DMS79 treated with DMSO at 0.1 percent for 48 hours (cell line): Measurements from ENCODE around the gene RND1.
"Not testable (repeated sequence)": the region's sequence is repeated elsewhere in the genome, so short reads cannot be mapped to it uniquely, and the experiment has no call there.

ENCODE experiments used
- DNase-seq: peaks from one replicate; lab custom pipeline; 2025; lab: John Stamatoyannopoulos, UW

RND1 gene

GRCh38 chr12:48865281-48866051, at the start of gene RND1:
RND1 (minus strand) TSS chr12:48865870; CDS start chr12:48865767, 103 bp downstream.
- peak; percentile 96 for DNase-seq

GRCh38 chr12:48910196-48910595, 44.5 kb upstream of the RND1 start:
- no peak for DNase-seq

DNA sequence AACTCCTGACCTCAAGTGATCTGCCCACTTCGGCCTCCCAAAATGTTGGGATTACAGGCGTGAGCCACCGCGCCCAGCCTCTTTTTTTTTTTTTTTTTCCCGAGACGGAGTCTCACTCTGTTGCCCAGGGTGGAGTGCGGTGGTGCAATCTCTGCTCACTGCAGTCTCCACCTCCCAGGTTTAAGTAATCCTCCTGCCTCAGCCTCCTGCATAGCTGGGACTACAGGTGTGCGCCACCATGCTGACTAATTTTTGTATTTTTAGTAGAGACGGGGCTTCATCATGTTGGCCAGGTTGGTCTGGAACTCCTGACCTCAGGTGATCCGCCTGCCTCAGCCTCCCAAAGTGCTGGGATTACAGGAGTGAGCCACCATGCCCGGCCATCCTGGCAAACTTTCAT, 44.0 kb upstream of the RND1 start:
- not testable (repeated sequence) for DNase-seq

DNA sequence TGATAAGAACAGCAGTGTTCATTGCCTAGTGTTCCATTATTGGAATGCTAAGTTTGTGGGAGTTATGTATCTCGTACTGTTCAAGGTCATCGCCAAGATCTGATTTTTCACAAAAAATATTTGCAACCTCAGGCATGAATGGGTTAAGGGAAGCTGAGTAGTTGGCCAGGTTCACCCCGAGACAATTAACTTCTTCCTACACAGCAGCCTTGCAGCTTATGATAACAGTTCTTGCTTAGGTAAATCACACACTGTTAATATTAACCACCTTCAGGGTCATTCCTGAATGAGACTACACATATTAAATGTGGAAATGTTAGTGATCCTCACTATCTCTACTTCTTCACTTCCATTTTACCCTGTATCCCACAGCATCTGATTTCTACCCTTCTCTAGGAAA, 41.6 kb upstream of the RND1 start:
- no peak for DNase-seq

DNA sequence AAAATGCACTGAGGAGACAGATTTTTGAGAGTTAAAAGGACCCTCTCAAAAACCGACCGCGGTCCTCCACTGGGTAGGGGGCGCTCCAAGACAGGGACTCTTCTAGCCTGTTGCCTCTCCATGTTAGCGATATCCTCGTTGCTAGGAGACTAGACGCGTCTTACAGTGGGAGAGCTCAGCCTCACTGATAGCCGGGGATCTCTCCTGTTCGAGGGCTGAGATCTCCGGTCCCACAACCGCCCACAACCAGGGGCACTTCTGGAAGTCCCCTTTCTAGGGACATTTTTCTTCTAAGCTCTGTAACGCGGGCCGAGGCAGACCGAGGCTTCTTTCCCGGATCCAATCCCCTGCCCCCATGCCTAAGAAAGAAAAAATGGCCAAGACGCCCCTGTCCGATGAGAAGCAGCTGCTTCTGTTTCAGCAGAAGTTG, 38.3 kb upstream of the RND1 start:
- DNase-seq = peak; percentile 60

- DNase-seq = no peak
Observed at GRCh38 chr12:48903363-48903981, 37.8 kb upstream of the RND1 start.

- no peak for DNase-seq
Observed at GRCh38 chr12:48901278-48901677, 35.6 kb upstream of the RND1 start.

- no peak for DNase-seq
Observed at GRCh38 chr12:48899651-48900050, 34.0 kb upstream of the RND1 start.

- no peak for DNase-seq
Observed at GRCh38 chr12:48894271-48894670, 28.6 kb upstream of the RND1 start.

- peak; percentile 76 for DNase-seq
Observed at GRCh38 chr12:48890657-48891418, 25.2 kb upstream of the RND1 start.

GRCh38 chr12:48889679-48890078, 24.0 kb upstream of the RND1 start:
- DNase-seq = no peak

DNA sequence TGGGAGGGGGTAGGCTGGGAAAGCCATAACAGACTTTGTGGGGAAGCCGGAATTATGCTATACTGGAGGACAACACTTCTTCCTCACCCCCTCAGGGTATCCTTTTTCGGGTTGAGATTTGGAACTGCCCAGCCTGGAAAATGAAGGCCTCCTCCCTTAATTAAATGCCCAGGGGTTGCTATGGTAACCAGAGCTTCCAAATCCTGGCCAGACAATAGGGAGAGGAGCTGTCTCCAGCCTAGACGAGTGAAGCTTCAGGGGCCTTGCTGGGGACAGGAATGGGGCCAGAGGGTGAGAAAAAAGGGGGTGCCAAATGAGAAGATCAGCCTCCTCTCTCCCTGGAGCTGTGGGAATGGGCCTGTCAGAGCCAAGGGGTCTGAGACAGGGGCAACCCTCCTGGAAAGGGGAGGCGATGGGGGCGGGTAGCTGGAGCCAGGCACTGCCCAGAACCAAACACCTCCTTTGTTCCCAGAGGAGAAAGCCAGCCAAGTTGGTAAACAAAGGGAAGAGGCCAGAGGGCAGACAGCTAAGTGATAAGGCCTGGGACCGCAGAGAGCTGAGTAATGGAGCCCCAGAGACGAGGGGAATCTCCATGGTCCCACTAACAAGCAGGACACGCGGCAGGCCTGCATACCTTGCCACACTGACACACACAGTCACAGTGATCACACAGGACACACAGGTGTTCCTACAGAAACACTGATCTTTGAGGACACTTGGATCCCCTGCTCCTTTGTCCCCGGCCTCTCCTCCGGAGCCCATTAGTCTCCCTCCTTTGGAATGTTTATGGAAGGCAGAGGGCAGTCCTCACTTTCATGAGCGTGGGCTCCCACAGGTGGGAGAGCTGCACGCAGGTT, 17.9 kb upstream of the RND1 start:
- no peak for DNase-seq

GRCh38 chr12:48882972-48883304, 17.3 kb upstream of the RND1 start:
- no peak for DNase-seq

DNA sequence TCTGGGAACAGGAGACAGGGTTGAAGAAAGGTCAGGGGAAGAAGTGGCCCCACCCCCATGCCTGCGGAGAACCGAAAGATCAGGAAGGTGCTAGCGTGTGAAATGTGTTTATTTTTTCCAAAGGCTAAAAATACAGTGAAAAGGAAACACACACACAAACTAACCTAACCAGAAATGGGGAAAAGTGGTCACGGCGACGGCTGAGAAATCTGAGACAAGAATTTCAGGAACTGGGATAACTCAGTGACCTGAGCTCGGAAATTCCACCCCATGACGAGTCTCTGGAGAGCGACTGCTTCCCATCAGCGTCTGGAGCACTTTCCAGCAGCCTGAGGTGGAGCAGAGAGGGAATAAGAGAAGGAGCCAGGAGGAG, 16.6 kb upstream of the RND1 start:
- no peak for DNase-seq

- DNase-seq = no peak
Observed at GRCh38 chr12:48881686-48882314, 16.1 kb upstream of the RND1 start.

- DNase-seq = no peak
Observed at GRCh38 chr12:48880647-48881046, 15.0 kb upstream of the RND1 start.

- DNase-seq = no peak
Observed at GRCh38 chr12:48878548-48878947, 12.9 kb upstream of the RND1 start.

DNA sequence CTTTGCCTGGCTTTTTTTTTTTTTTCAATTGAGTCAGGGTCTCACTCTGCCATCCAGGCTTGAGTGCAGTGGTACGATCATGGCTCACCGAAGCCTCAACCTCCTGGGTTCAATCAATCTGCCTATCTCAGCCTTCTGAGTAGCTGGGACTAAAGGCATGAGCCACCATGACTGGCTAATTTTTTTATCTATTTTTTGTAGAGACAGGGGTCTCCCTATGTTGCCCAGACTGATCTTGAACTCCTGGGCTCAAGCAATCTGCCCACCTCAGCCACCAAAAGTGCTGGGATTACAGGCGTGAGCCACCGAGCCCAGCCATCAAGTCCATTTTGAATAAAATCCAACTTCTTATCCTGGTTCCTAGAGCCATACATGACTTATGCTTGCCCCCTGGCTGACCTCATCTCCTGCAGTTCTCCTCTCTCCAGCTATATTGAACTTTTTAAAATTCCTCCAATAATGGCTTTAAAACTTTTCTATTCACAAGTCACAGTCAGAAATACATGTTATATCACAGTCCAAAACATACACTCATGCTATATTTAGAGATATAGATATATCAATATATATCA, 10.4 kb upstream of the RND1 start:
- DNase-seq = no peak

DNA sequence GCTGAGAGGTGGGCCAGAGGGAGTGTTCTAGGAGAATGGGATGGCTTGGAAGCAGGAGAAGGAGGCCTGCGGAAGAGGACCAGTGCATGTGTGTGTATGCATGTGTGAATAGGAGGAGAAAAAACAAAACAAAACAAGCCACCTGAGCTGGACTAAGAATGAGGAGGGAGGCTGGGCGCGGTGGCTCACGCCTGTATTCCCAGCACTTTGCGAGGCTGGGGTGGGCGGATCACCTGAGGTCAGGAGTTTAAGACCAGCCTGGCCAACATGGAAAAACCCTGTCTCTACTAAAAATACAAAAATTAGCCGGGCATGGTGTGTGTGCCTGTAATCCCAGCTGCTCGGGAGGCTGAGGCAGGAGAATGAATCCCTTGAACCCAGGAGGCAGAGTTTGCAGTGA, 7.9 kb upstream of the RND1 start:
- not testable (repeated sequence) for DNase-seq

DNA sequence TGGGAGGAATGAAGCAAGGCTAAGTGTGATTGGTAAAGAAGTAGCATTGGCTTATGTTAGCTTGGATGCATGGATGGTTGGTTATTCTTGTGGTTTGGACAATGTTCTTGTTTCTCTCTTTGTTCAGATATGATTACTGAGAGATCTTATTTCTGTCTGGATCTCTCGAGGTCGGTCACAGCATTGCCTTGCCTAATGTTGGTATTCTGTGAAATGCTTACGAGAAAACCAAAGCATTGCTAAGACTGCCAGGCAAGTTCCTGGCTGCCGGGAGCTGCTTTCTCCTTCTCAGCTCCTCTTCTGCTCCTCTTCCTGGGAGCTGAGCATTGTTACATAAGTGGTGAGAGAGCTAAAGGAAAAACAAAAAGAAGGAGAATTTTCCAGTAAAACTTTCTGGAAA, 7.4 kb upstream of the RND1 start:
- no peak for DNase-seq

GRCh38 chr12:48869191-48869590, 3.5 kb upstream of the RND1 start:
- DNase-seq = no peak
